AG20443 (cell line): Measurements from ENCODE around the gene ANTXRL.
"Not testable (repeated sequence)": the region's sequence is repeated elsewhere in the genome, so short reads cannot be mapped to it uniquely, and the experiment has no call there.

Experiments used
- DNase-seq: peaks from one replicate; pipeline ENCODE4 v3.0.0; 2012; ENCODE audit warnings: low spot score, mixed read lengths

The ANTXRL gene

GRCh38 chr10:46254467-46254866 lies 32.3 kb upstream of the ANTXRL start:
- DNase-seq, result no peak

GRCh38 chr10:46255210-46255609 lies 31.6 kb upstream of the ANTXRL start:
- not testable (repeated sequence) for DNase-seq

GRCh38 chr10:46255801-46256747 lies 30.7 kb upstream of the ANTXRL start:
- DNase-seq, result peak; percentile 67

- DNase-seq, result no peak
Measured at GRCh38 chr10:46257099-46257498, 29.7 kb upstream of the ANTXRL start.

- DNase-seq, result not testable (repeated sequence)
Measured at GRCh38 chr10:46262906-46263560, 23.8 kb upstream of the ANTXRL start.

GRCh38 chr10:46263831-46264268 lies 22.9 kb upstream of the ANTXRL start:
- DNase-seq, result no peak

- DNase-seq, result no peak
Measured at GRCh38 chr10:46264336-46264735, 22.5 kb upstream of the ANTXRL start.

- DNase-seq, result no peak
Measured at GRCh38 chr10:46264737-46265368, 21.9 kb upstream of the ANTXRL start.

GRCh38 chr10:46265566-46266305 lies 21.1 kb upstream of the ANTXRL start:
- not testable (repeated sequence) for DNase-seq

- no peak for DNase-seq
Measured at GRCh38 chr10:46266306-46266985, 20.4 kb upstream of the ANTXRL start.

GRCh38 chr10:46267132-46267985 lies 19.4 kb upstream of the ANTXRL start:
- DNase-seq, result no peak

- DNase-seq, result no peak
Measured at GRCh38 chr10:46268076-46268881, 18.5 kb upstream of the ANTXRL start.

- DNase-seq, result not testable (repeated sequence)
Measured at GRCh38 chr10:46269554-46270053, 17.2 kb upstream of the ANTXRL start.

- no peak for DNase-seq
Measured at GRCh38 chr10:46270086-46270811, 16.5 kb upstream of the ANTXRL start.

GRCh38 chr10:46270963-46271530 lies 15.8 kb upstream of the ANTXRL start:
- DNase-seq, result not testable (repeated sequence)

GRCh38 chr10:46271795-46272499 lies 14.8 kb upstream of the ANTXRL start:
- DNase-seq, result not testable (repeated sequence)

- DNase-seq, result no peak
Measured at GRCh38 chr10:46272863-46273415, 13.9 kb upstream of the ANTXRL start.
